Prostate gland (tissue), 2 donors: Measurements from ENCODE around the gene PDK3.

Source experiments
- POLR2A ChIP-seq: fragments of 450-650 bp; IDR thresholded peaks from one replicate; pipeline ENCODE4 v1.6.1; 2016; ENCODE audit warnings: antibody characterized with exemption, mild to moderate bottlenecking
- POLR2AphosphoS5 ChIP-seq: sonication (generic); formaldehyde crosslinking; IDR thresholded peaks from one replicate; pipeline ENCODE4 v1.6.1; 2017; ENCODE audit warnings: antibody characterized with exemption
- TF ChIP-seq, protein P1 (sequence below), 4 experiments: fragments of 200-600 bp in 2 of 4; fragments of 450-650 bp in 2 of 4; sonication (generic) in 2 of 4; IDR thresholded peaks; 1 replicate in 3 of 4; 2 replicates in 1 of 4; pipeline ENCODE4 v1.5.1; 2016 to 2019; ENCODE audit warnings: antibody characterized with exemption in 4 of 4, mild to moderate bottlenecking in 2 of 4, moderate library complexity in 2 of 4

- TF ChIP-seq, protein P1, sequence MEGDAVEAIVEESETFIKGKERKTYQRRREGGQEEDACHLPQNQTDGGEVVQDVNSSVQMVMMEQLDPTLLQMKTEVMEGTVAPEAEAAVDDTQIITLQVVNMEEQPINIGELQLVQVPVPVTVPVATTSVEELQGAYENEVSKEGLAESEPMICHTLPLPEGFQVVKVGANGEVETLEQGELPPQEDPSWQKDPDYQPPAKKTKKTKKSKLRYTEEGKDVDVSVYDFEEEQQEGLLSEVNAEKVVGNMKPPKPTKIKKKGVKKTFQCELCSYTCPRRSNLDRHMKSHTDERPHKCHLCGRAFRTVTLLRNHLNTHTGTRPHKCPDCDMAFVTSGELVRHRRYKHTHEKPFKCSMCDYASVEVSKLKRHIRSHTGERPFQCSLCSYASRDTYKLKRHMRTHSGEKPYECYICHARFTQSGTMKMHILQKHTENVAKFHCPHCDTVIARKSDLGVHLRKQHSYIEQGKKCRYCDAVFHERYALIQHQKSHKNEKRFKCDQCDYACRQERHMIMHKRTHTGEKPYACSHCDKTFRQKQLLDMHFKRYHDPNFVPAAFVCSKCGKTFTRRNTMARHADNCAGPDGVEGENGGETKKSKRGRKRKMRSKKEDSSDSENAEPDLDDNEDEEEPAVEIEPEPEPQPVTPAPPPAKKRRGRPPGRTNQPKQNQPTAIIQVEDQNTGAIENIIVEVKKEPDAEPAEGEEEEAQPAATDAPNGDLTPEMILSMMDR (IDR thresholded peaks at IDR 0.05): no peak
- no peak for TF ChIP-seq POLR2A
- TF ChIP-seq POLR2AphosphoS5: no peak
Measured at GRCh38 chrX:24465532-24465865, 413 bp downstream of the PDK3 start.
